Thoracic aorta (tissue), 2 donors: ENCODE results near the gene UNC80. TPM values are rescaled to one million over a fixed set of nuclear protein-coding genes. Genes with fewer than 3 reads are reported as not detected.

ENCODE experiments used
- ATAC-seq: fragments of 150-250 bp; one replicate; pipeline ENCODE4 v1.8.0; 2017; ENCODE audit warnings: low read depth; ENCODE audit not compliant: insufficient number of reproducible peaks, low FRiP score
- DNase-seq: peaks from one replicate; pipeline ENCODE4 v3.0.0-alpha.2; 2020; ENCODE audit warnings: low spot score
- H3K27ac ChIP-seq, 2 donors: fragments of 200-600 bp; sonication (generic); 1 replicate in 1 of 2; 2 replicates in 1 of 2; pipeline ENCODE4 v1.5.1; 2016; ENCODE audit warnings: mild to moderate bottlenecking in 2 of 2, moderate library complexity in 2 of 2
- H3K27me3 ChIP-seq: fragments of 200-600 bp; sonication (generic); replicated peaks from 2 replicates; pipeline ENCODE4 v1.6.0; 2016; ENCODE audit warnings: mild to moderate bottlenecking; ENCODE audit not compliant: insufficient read depth
- H3K36me3 ChIP-seq: fragments of 200-600 bp; sonication (generic); one replicate; pipeline ENCODE4 v1.5.1; 2016
- H3K4me1 ChIP-seq, 2 donors: fragments of 200-600 bp; sonication (generic); 1 replicate in 1 of 2; 2 replicates in 1 of 2; pipeline versions ENCODE4 v1.5.1 to v1.6.0; 2016; ENCODE audit warnings: low read depth in 2 of 2, mild to moderate bottlenecking in 1 of 2; ENCODE audit not compliant: control insufficient read depth in 1 of 2
- H3K4me3 ChIP-seq: fragments of 200-600 bp; sonication (generic); 2 replicates; pipeline ENCODE4 v1.5.1; 2016; ENCODE audit warnings: mild to moderate bottlenecking
- H3K9me3 ChIP-seq: fragments of 200-600 bp; sonication (generic); 2 replicates; pipeline ENCODE4 v1.5.1; 2016
- total RNA-seq, 2 donors: library from RNA; depleted of rRNA; stranded (reverse); fragments of >200 nt; gene quantifications; one replicate each; pipeline versions ENCODE4 v1.1.0 to v1.2.3, GENCODE V29; 2016
- TF ChIP-seq, protein P1 (sequence below): fragments of 200-600 bp; sonication (generic); IDR thresholded peaks from one replicate; pipeline ENCODE4 v1.5.1; 2019; ENCODE audit warnings: antibody characterized with exemption

UNC80 gene
- total RNA-seq, 2 donors from 2014 or later: not detected

- no peak overlapping the region for H3K27ac ChIP-seq
- no peak for DNase-seq
- no peaks in the 10 kb centered on the region for H3K9me3 ChIP-seq
- no peak for ATAC-seq
- TF ChIP-seq, protein P1, sequence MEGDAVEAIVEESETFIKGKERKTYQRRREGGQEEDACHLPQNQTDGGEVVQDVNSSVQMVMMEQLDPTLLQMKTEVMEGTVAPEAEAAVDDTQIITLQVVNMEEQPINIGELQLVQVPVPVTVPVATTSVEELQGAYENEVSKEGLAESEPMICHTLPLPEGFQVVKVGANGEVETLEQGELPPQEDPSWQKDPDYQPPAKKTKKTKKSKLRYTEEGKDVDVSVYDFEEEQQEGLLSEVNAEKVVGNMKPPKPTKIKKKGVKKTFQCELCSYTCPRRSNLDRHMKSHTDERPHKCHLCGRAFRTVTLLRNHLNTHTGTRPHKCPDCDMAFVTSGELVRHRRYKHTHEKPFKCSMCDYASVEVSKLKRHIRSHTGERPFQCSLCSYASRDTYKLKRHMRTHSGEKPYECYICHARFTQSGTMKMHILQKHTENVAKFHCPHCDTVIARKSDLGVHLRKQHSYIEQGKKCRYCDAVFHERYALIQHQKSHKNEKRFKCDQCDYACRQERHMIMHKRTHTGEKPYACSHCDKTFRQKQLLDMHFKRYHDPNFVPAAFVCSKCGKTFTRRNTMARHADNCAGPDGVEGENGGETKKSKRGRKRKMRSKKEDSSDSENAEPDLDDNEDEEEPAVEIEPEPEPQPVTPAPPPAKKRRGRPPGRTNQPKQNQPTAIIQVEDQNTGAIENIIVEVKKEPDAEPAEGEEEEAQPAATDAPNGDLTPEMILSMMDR: peak; percentile 47
- no peaks in the 10 kb centered on the region for H3K4me1 ChIP-seq
- no peaks in the 10 kb centered on the region for H3K27me3 ChIP-seq
- H3K4me3 ChIP-seq: no peak overlapping the region
- H3K36me3 ChIP-seq: no peaks in the 10 kb centered on the region
Measured at GRCh38 chr2:209977386-209978239, 206.0 kb downstream of the UNC80 start.

- H3K27me3 ChIP-seq: no peaks in the 10 kb centered on the region
- no peaks in the 10 kb centered on the region for H3K36me3 ChIP-seq
- no peak overlapping the region for H3K27ac ChIP-seq
- ATAC-seq: no peak
- no peaks in the 10 kb centered on the region for H3K9me3 ChIP-seq
- DNase-seq: no peak
- H3K4me3 ChIP-seq: no peak overlapping the region
- TF ChIP-seq, protein P1: no peak
- H3K4me1 ChIP-seq: no peaks in the 10 kb centered on the region
Measured at GRCh38 chr2:209984291-209984690, 212.7 kb downstream of the UNC80 start.

DNA sequence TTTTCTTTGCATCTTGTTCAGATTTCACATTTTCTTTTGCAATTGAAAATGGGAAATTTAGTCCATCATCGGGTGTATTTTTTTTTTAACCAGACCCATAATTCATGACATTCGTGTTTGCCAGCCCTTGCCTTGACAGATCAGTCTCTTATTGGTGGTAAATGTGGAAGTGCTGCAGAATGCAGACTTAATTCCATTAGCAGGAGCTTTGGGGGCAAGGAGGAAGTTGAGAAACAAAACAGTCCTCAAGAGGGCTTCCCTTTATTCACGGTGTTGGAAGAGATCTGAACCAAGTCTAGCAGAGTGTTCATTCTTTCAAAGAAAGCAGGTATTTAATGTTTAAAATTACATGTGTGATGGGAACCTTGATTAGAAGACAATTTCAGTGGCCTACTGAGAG, 214.2 kb downstream of the UNC80 start:
- Histone ChIP-seq H3K4me3 (no peak overlapping the region), H3K27me3 (no peaks in the 10 kb centered on the region), H3K9me3 (no peaks in the 10 kb centered on the region), H3K36me3 (no peaks in the 10 kb centered on the region), H3K4me1 (no peaks in the 10 kb centered on the region), H3K27ac (no peak overlapping the region)
- TF ChIP-seq, protein P1: no peak
- ATAC-seq (no peak), DNase-seq (no peak)

DNA sequence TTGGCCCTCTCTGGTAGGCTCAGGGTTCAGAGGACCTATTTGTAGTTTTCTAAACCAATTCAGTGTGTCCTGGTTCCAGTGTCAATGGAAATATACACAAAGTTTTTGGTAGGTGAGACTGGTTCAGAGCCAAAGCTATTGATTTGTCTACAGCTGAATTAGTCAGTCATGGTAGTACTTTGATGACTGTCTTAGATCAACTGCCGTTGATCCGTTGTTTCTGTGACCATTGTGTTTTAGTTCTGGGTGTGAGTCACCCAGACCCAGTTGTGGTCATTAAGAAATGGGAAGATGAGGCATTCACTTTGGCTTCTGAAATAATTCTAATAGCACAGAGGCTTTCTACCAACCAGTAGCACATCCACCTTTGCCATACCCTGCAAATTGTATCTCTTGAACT, 214.8 kb downstream of the UNC80 start:
- TF ChIP-seq, protein P1: no peak
- ATAC-seq (no peak), DNase-seq (no peak)
- Histone ChIP-seq H3K27me3 (no peaks in the 10 kb centered on the region), H3K9me3 (no peaks in the 10 kb centered on the region), H3K27ac (no peak overlapping the region), H3K4me1 (no peaks in the 10 kb centered on the region), H3K36me3 (no peaks in the 10 kb centered on the region), H3K4me3 (no peak overlapping the region)

- DNase-seq (no peak), ATAC-seq (no peak)
- TF ChIP-seq, protein P1: no peak
- Histone ChIP-seq H3K4me1 (no peaks in the 10 kb centered on the region), H3K27ac (no peak overlapping the region), H3K9me3 (no peaks in the 10 kb centered on the region), H3K36me3 (no peaks in the 10 kb centered on the region), H3K4me3 (no peak overlapping the region), H3K27me3 (no peaks in the 10 kb centered on the region)
Measured at GRCh38 chr2:209988010-209988409, 216.4 kb downstream of the UNC80 start.
